ENCODE data around the gene MEOX2. TPM values are rescaled to one million over a fixed set of nuclear protein-coding genes. Genes with fewer than 3 reads are reported as not detected.

The MEOX2 gene
- total and polyA plus RNA-seq, 2 of the 13 experiments (the other 11 are each of a cell fraction or from before 2014, with no cell fraction given): not detected

GRCh38 chr7:15688911-15689310 is 2.4 kb upstream of the MEOX2 start:
- Histone ChIP-seq H4K20me1 (ENCODE audit: insufficient read depth, low read length) (no peaks in the 10 kb centered on the region), H3K4me3 (replicated peaks in 1 of 3; ENCODE audit: insufficient read depth in 1 of 3, low read depth in 2 of 3, low read length in 3 of 3) (no peak overlapping the region), H3K4me2 (ENCODE audit: low read depth, low read length) (no peak overlapping the region), H2AFZ (ENCODE audit: low read length) (no peak overlapping the region), H3K9ac (ENCODE audit: insufficient read depth, low read depth, low read length) (no peak overlapping the region), H3K27me3 (ENCODE audit: control insufficient read depth in 1 of 2, insufficient read depth in 2 of 2, low read length in 2 of 2) (peaks cover 0 to 20% of the 10 kb centered on the region in 2 experiments; a peak in 2 of 5 replicates), H3K79me2 (ENCODE audit: insufficient read depth, low read length) (no peaks in the 10 kb centered on the region), H3K9me3 (ENCODE audit: low read length) (no peaks in the 10 kb centered on the region), H3K36me3 (replicated peaks in 1 of 2; ENCODE audit: control insufficient read depth in 1 of 2, insufficient read depth in 2 of 2, low read length in 2 of 2) (no peaks in the 10 kb centered on the region), H3K4me1 (ENCODE audit: insufficient read depth, low read length) (no peaks in the 10 kb centered on the region), H3K27ac (ENCODE audit: extremely low read length, insufficient read depth, low read length) (no peak overlapping the region)
- DNase-seq (ENCODE audit: low spot score): no peak
- BruUV-seq (replicated peaks): no TSS peak
- no peak for ATAC-seq
- FAIRE-seq: no peak
- intact Hi-C loops (cut with micrococcal nuclease; ENCODE audit: unreplicated experiment): no loop called here
- in situ Hi-C loops (cut with HindIII; ENCODE audit: extremely low pct_ligation_motif_present, low pct_unique_long_range_greater_than_20kb): no loop called here
- CTCF ChIA-PET (ENCODE audit: low intra/inter-chr PET ratio, low total read pairs): no interaction called here
- POLR2A ChIA-PET: no interaction called here
- 0% methylated on average over 2 of the region's 2 CpGs for WGBS (ENCODE audit: low lambda C conversion rate)
- TF ChIP-seq E2F1 (CRISPR knock-in tag; IDR thresholded peaks at IDR 0.05): no peak
- no peak for TF ChIP-seq ZBTB39 (CRISPR knock-in tag; IDR thresholded peaks at IDR 0.05)
- no peak for TF ChIP-seq FOXO4 (CRISPR knock-in tag; conservative IDR thresholded peaks at IDR 0.05)
- TF ChIP-seq SP2 (CRISPR knock-in tag; IDR thresholded peaks at IDR 0.05): no peak
- TF ChIP-seq ZMYM4 (CRISPR knock-in tag; IDR thresholded peaks at IDR 0.05): no peak
- TF ChIP-seq ATF4 (CRISPR knock-in tag; IDR thresholded peaks at IDR 0.05): no peak
- TF ChIP-seq TOPORS (CRISPR knock-in tag; IDR thresholded peaks at IDR 0.05): no peak
- no peak for TF ChIP-seq BCLAF1 (IDR thresholded peaks at IDR 0.05)
- TF ChIP-seq TRAFD1 (CRISPR knock-in tag; IDR thresholded peaks at IDR 0.05; ENCODE audit: borderline replicate concordance): no peak
- no peak for TF ChIP-seq ZNF598 (CRISPR knock-in tag; IDR thresholded peaks at IDR 0.05; ENCODE audit: borderline replicate concordance)
- TF ChIP-seq ATAD3A (CRISPR knock-in tag; IDR thresholded peaks at IDR 0.05): no peak
- no peak for TF ChIP-seq ZNF329 (CRISPR knock-in tag; IDR thresholded peaks at IDR 0.05; ENCODE audit: low read depth)
- TF ChIP-seq CREB3 (CRISPR knock-in tag; IDR thresholded peaks at IDR 0.05): no peak
